ENCODE data around the gene TAS2R14. TPM values are rescaled to one million over a fixed set of nuclear protein-coding genes. Genes with fewer than 3 reads are reported as not detected.

Gene TAS2R14
- total and polyA plus RNA-seq, 7 donors, result 1.1 to 6.9 (median 5.6) TPM; not detected in 2

DNA sequence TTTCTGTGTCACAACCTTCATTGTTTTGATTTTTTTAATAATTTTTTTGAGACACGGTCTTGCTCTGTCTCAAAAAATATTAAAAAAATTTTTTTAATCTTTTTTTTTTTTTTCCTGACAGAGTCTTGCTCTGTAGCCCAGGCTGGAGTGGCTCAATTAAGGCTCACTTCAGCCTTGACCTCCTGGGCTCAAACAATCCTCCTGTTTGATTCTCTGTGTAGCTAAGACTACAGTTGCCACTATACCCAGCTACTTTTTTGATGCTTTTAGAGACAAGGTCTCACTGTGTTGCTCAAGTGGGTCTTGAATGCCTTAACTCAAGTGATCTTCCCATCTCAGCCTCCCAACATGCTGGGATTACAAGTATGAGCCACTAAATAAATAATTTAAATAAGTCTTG is 19.3 kb downstream of the TAS2R14 start:
- H3K36me3 ChIP-seq, result no peaks in the 10 kb centered on the region
- no peaks in the 10 kb centered on the region for H3K9me3 ChIP-seq
- WGBS, 2 donors, result 94 to 96% methylated on average over 1 of the region's 1 CpG
- H3K27ac ChIP-seq, result no peak overlapping the region
- no peaks in the 10 kb centered on the region for H3K4me1 ChIP-seq
- H3K27me3 ChIP-seq, result no peaks in the 10 kb centered on the region
- TF ChIP-seq POLR2AphosphoS5 (IDR thresholded peaks at IDR 0.05) (no peak), EP300 (IDR thresholded peaks at IDR 0.05) (no peak), POLR2A (IDR thresholded peaks at IDR 0.05) (no peak)
- TF ChIP-seq, protein P1, sequence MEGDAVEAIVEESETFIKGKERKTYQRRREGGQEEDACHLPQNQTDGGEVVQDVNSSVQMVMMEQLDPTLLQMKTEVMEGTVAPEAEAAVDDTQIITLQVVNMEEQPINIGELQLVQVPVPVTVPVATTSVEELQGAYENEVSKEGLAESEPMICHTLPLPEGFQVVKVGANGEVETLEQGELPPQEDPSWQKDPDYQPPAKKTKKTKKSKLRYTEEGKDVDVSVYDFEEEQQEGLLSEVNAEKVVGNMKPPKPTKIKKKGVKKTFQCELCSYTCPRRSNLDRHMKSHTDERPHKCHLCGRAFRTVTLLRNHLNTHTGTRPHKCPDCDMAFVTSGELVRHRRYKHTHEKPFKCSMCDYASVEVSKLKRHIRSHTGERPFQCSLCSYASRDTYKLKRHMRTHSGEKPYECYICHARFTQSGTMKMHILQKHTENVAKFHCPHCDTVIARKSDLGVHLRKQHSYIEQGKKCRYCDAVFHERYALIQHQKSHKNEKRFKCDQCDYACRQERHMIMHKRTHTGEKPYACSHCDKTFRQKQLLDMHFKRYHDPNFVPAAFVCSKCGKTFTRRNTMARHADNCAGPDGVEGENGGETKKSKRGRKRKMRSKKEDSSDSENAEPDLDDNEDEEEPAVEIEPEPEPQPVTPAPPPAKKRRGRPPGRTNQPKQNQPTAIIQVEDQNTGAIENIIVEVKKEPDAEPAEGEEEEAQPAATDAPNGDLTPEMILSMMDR (IDR thresholded peaks at IDR 0.05), result no peak
- intact Hi-C loops (cut with DNase I), result no loop called here
- no peak overlapping the region for H3K4me3 ChIP-seq
- DNase-seq, result no peak

DNA sequence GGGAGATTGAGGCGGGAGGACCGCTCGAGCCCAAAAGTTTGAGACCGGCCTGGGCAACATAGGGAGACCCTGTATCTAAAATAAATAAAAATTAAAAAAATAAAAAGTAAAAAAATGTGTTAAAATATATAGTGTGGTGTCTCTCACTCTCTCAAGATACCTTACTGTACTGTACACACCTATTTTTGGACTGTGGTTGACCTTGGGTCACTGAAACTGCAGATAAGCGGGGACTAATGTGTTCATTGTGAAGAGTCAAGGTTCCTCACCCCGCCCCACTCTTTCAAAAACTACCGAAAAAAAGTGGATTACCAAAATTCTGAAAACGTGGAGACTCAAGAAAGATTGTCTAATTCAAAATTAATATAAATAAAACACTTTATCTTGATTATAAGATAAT is 28.7 kb downstream of the TAS2R14 start:
- TF ChIP-seq, protein P1 (IDR thresholded peaks at IDR 0.05), result no peak
- TF ChIP-seq EP300 (IDR thresholded peaks at IDR 0.05), result no peak
- TF ChIP-seq POLR2A (IDR thresholded peaks at IDR 0.05), result no peak
- no peak for TF ChIP-seq POLR2AphosphoS5 (IDR thresholded peaks at IDR 0.05)

DNA sequence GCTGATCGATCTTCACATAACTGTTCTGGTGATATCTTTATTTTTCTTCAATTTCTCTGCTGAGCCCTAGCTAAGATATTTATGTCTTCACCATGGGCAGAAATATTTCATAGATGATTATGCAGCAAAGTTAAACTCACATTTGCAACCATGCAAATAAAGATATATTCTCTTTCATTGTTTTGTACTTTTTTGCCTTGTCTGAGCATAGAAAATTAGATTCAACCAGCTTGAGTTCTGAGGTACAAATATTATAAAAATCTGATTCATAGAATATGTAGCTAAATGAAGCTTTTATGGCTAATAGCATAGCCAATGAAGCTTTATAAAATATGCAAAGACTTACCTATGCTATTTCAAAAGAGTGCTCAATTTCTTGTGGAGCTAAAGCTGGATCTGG is 29.6 kb downstream of the TAS2R14 start, which contains the start of gene TAS2R13:
TSS of gene TAS2R13 (minus strand) at position 101 of the 400 bp plus-strand sequence. CDS start 264 bp downstream, outside the sequence.
- no peak for TF ChIP-seq POLR2AphosphoS5 (IDR thresholded peaks at IDR 0.05)
- no peak for TF ChIP-seq POLR2A (IDR thresholded peaks at IDR 0.05)
- Histone ChIP-seq H3K4me3 (no peak within 1 kb of the TSS), H3K36me3 (no peaks in the 10 kb centered on the region), H3K27ac (no peak within 1 kb of the TSS), H3K9me3 (peaks cover 0 to 7% (median under 1%) of the 10 kb centered on the region in 4 donors), H3K27me3 (no peaks in the 10 kb centered on the region), H3K4me1 (no peaks in the 10 kb centered on the region)
- intact Hi-C loops (cut with DNase I), result no loop called here
- no peak for DNase-seq
- WGBS, 2 donors, result 99 to 100% methylated on average over 1 of the region's 1 CpG

More for the DNA sequence above, 28.7 kb downstream of the TAS2R14 start:
- Histone ChIP-seq H3K4me3 (no peak overlapping the region), H3K9me3 (peaks cover 0 to under 1% (median 0%) of the 10 kb centered on the region in 4 donors), H3K27ac (no peak overlapping the region), H3K36me3 (no peaks in the 10 kb centered on the region), H3K27me3 (no peaks in the 10 kb centered on the region), H3K4me1 (no peaks in the 10 kb centered on the region)
- WGBS, 2 donors, result 84 to 96% methylated on average over 8 of the region's 8 CpGs
- intact Hi-C loops (cut with DNase I), result no loop called here
- DNase-seq, result no peak

DNA sequence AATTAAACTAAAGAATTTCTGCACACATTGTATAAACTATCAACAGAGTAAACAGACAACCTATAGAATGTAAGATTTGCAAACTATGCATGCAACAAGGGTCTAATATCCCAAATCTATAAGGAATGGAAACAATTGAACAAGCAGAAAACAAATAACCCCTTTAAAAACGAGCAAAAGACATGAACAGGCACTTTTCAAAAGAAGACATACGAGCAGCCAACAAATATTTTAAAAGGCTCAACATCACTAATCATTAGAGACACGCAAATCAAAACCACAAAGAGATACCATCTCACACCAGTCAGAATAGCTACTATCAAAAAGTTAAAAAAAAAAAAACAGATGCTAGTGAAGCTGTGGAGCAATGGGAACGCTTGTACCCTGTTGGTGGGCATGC is 34.4 kb downstream of the TAS2R14 start:
- intact Hi-C loops (cut with DNase I), result no loop called here
- Histone ChIP-seq H3K4me3 (no peak overlapping the region), H3K9me3 (peaks cover 0 to 8% (median 7%) of the 10 kb centered on the region in 4 donors), H3K27me3 (no peaks in the 10 kb centered on the region), H3K4me1 (no peaks in the 10 kb centered on the region), H3K36me3 (no peaks in the 10 kb centered on the region), H3K27ac (no peak overlapping the region)
- WGBS, 2 donors, result 94 to 95% methylated on average over 4 of the region's 4 CpGs
- TF ChIP-seq POLR2A (IDR thresholded peaks at IDR 0.05) (no peak), EP300 (IDR thresholded peaks at IDR 0.05) (no peak), POLR2AphosphoS5 (IDR thresholded peaks at IDR 0.05) (no peak)
- TF ChIP-seq, protein P1 (IDR thresholded peaks at IDR 0.05), result no peak
- DNase-seq, result no peak

DNA sequence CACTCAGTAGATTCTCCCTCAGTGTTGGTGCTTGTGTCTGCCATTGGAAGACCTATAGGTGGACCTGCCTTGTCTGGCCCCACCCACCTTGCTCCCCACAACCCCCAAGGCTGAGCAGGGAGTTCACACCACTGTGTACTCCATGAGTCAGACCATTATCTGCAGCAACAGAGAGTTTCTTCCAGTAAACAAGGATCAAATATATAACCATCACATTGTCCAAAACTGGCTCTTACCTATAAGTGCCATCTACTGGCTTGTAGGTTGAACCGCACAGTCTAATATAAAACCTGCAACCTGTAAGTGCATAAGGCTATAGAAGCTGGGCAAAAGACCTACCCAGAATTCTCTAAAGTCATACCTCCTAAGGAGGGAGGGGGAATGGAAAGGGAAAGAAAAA is 37.6 kb downstream of the TAS2R14 start:
- intact Hi-C loops (cut with DNase I), result no loop called here
- DNase-seq, result no peak
- H3K27ac ChIP-seq, result no peak overlapping the region
- no peaks in the 10 kb centered on the region for H3K4me1 ChIP-seq
- no peak overlapping the region for H3K4me3 ChIP-seq
- TF ChIP-seq, protein P1 (IDR thresholded peaks at IDR 0.05), result no peak
- TF ChIP-seq EP300 (IDR thresholded peaks at IDR 0.05) (no peak), POLR2AphosphoS5 (IDR thresholded peaks at IDR 0.05) (no peak), POLR2A (IDR thresholded peaks at IDR 0.05) (no peak)
- H3K9me3 ChIP-seq, result peaks cover 0 to 8% (median 7%) of the 10 kb centered on the region in 4 donors
- no peaks in the 10 kb centered on the region for H3K27me3 ChIP-seq
- WGBS, 2 donors, result 95 to 97% methylated on average over 1 of the region's 1 CpG
- no peaks in the 10 kb centered on the region for H3K36me3 ChIP-seq
